ENCODE data around the gene MFGE8.

GRCh38 chr15:88915354-88915753, 2.2 kb upstream of the MFGE8 start:
- no peak for TF ChIP-seq GABPA (IDR thresholded peaks at IDR 0.05; ENCODE audit: low read depth)
- TF ChIP-seq POLR2AphosphoS5 (IDR thresholded peaks at IDR 0.05; ENCODE audit: low read depth) = no peak
- no peak for TF ChIP-seq CTCF (IDR thresholded peaks at IDR 0.05; ENCODE audit: insufficient read depth, low read length)
- no peak for TF ChIP-seq REST (IDR thresholded peaks at IDR 0.05; ENCODE audit: insufficient replicate concordance, low read depth)
- TF ChIP-seq SPI1 (IDR thresholded peaks at IDR 0.05; ENCODE audit: borderline replicate concordance, low read depth) = no peak

Data from HL-60 (cell line).